ENCODE data around the gene C11orf21. TPM values are rescaled to one million over a fixed set of nuclear protein-coding genes. Genes with fewer than 3 reads are reported as not detected.
A peak's percentile ranks its signal among the peaks of the same experiment; 100 is the strongest.
"Not testable (repeated sequence)": the region's sequence is repeated elsewhere in the genome, so short reads cannot be mapped to it uniquely, and the experiment has no call there.

C11orf21 gene
- total RNA-seq, 2 donors from 2014 or later, result 13.6 to 16.6 TPM

- ATAC-seq (replicated peaks in 1 of 2) (no peak), DNase-seq (no peak)
- Mint-ChIP-seq H3K9me3 (no peaks in the 10 kb centered on the region), H3K36me3 (ENCODE audit: insufficient read depth in 2 of 2) (no peaks in the 10 kb centered on the region), H3K27ac (no peak overlapping the region), H3K27me3 (ENCODE audit: low read depth) (no peaks in the 10 kb centered on the region), H3K4me1 (ENCODE audit: low read depth) (peaks cover 16% of the 10 kb centered on the region), H3K4me3 (no peak overlapping the region)
These were observed 7.5 kb downstream of the C11orf21 start for GRCh38 chr11:2293984-2294925.

- peaks cover 15% of the 10 kb centered on the region for H3K4me1 Mint-ChIP-seq (ENCODE audit: low read depth)
- H3K36me3 Mint-ChIP-seq (ENCODE audit: insufficient read depth in 2 of 2), result no peaks in the 10 kb centered on the region
- H3K4me3 Mint-ChIP-seq, result no peak overlapping the region
- DNase-seq, result no peak
- ATAC-seq (replicated peaks in 1 of 2), result no peak
- H3K27ac Mint-ChIP-seq, result no peak overlapping the region
- H3K27me3 Mint-ChIP-seq (ENCODE audit: low read depth), result no peaks in the 10 kb centered on the region
- H3K9me3 Mint-ChIP-seq, result no peaks in the 10 kb centered on the region
These were observed 8.2 kb downstream of the C11orf21 start for GRCh38 chr11:2293531-2293971.

DNA sequence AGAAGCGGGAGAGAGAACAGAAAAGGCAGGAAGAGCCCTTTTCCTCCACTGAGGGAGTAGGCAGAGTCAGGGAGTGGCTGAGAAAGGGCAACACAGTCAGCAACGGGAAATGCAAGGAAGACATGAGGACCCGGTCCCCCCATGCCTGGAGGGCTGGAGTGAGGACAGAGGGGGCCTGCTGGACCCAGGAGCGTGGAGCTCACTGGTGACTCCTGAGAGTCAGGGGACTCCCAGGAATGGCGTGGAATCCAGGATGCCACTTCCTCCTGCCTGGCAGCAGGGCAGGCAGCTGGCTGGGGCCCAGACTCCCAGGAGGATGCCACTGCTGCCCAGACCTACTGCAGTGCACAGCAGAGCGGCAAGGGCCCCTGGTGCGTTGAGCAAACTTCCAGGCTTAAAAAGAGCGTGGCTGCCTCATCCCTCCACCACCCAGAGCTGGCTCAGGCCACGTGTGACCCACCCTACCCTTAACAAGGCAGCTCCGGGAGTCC is 11.3 kb downstream of the C11orf21 start:
- no peak for DNase-seq
- no peak overlapping the region for H3K27ac Mint-ChIP-seq

DNA sequence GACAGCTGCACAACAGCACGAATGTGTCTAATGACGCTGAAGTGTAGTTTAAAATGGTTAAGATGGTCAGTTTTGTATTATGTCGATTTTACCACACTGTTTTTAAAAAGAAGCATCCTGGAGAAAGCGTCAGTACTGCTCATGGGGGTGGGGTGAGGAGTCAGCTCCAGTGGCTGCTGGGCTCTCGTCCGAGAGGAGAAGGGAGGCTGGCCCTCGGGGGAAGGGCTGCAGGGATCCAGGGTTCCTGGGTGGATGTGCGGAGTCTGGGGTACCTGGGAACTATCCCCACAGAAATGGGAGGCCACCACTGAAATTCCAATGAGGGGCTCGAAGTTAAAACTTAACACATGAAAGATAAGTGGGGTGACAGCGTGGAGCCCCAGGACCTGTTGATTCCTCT is 11.9 kb downstream of the C11orf21 start:
- H3K4me3 Mint-ChIP-seq, result no peak overlapping the region
- no peaks in the 10 kb centered on the region for H3K9me3 Mint-ChIP-seq
- H3K4me1 Mint-ChIP-seq (ENCODE audit: low read depth), result peaks cover 20% of the 10 kb centered on the region
- ATAC-seq (replicated peaks in 1 of 2), result no peak
- no peaks in the 10 kb centered on the region for H3K27me3 Mint-ChIP-seq (ENCODE audit: low read depth)
- no peak for DNase-seq
- H3K27ac Mint-ChIP-seq, result no peak overlapping the region
- H3K36me3 Mint-ChIP-seq (ENCODE audit: insufficient read depth in 2 of 2), result no peaks in the 10 kb centered on the region

More for the DNA sequence above, 11.3 kb downstream of the C11orf21 start:
- Mint-ChIP-seq H3K4me1 (ENCODE audit: low read depth) (peaks cover 25% of the 10 kb centered on the region), H3K36me3 (ENCODE audit: insufficient read depth in 2 of 2) (no peaks in the 10 kb centered on the region), H3K27me3 (ENCODE audit: low read depth) (no peaks in the 10 kb centered on the region), H3K9me3 (no peaks in the 10 kb centered on the region), H3K4me3 (no peak overlapping the region)
- no peak for ATAC-seq (replicated peaks in 1 of 2)

- no peak for ATAC-seq (replicated peaks in 1 of 2)
- Mint-ChIP-seq H3K36me3 (ENCODE audit: insufficient read depth in 2 of 2) (no peaks in the 10 kb centered on the region), H3K27me3 (ENCODE audit: low read depth) (no peaks in the 10 kb centered on the region), H3K4me3 (no peak overlapping the region), H3K27ac (no peak overlapping the region), H3K9me3 (no peaks in the 10 kb centered on the region), H3K4me1 (ENCODE audit: low read depth) (peaks cover 15% of the 10 kb centered on the region)
- DNase-seq, result no peak
These were observed 12.4 kb downstream of the C11orf21 start for GRCh38 chr11:2289350-2289749.

GRCh38 chr11:2287091-2287490 is 14.6 kb downstream of the C11orf21 start:
- Mint-ChIP-seq H3K27ac (peak overlapping the region; percentile 35), H3K4me3 (peak overlapping the region in 1 of 2 donors; percentile 43), H3K27me3 (ENCODE audit: low read depth) (no peaks in the 10 kb centered on the region), H3K36me3 (ENCODE audit: insufficient read depth in 2 of 2) (no peaks in the 10 kb centered on the region), H3K4me1 (ENCODE audit: low read depth) (peaks cover 10% of the 10 kb centered on the region), H3K9me3 (peaks cover 1 to 2% of the 10 kb centered on the region in 2 donors)
- DNase-seq, result no peak
- peak in 1 of 2 donors; percentile 41 for ATAC-seq (replicated peaks in 1 of 2)

GRCh38 chr11:2286350-2286749 is 15.4 kb downstream of the C11orf21 start:
- not testable (repeated sequence) for DNase-seq; ATAC-seq (replicated peaks in 1 of 2); H3K36me3 Mint-ChIP-seq (ENCODE audit: insufficient read depth in 2 of 2); H3K27me3 Mint-ChIP-seq (ENCODE audit: low read depth); H3K4me3 Mint-ChIP-seq; H3K27ac Mint-ChIP-seq; H3K9me3 Mint-ChIP-seq
- peaks cover 10% of the 10 kb centered on the region for H3K4me1 Mint-ChIP-seq (ENCODE audit: low read depth)

GRCh38 chr11:2280208-2280607 is 21.5 kb downstream of the C11orf21 start:
- peaks cover 4 to 5% of the 10 kb centered on the region in 2 donors for H3K36me3 Mint-ChIP-seq (ENCODE audit: insufficient read depth in 2 of 2)
- no peak overlapping the region for H3K27ac Mint-ChIP-seq
- peaks cover 10% of the 10 kb centered on the region for H3K27me3 Mint-ChIP-seq (ENCODE audit: low read depth)
- peaks cover 6 to 8% of the 10 kb centered on the region in 2 donors for H3K9me3 Mint-ChIP-seq
- no peak overlapping the region for H3K4me3 Mint-ChIP-seq
- DNase-seq, result no peak
- ATAC-seq (replicated peaks in 1 of 2), result no peak
- no peaks in the 10 kb centered on the region for H3K4me1 Mint-ChIP-seq (ENCODE audit: low read depth)

DNA sequence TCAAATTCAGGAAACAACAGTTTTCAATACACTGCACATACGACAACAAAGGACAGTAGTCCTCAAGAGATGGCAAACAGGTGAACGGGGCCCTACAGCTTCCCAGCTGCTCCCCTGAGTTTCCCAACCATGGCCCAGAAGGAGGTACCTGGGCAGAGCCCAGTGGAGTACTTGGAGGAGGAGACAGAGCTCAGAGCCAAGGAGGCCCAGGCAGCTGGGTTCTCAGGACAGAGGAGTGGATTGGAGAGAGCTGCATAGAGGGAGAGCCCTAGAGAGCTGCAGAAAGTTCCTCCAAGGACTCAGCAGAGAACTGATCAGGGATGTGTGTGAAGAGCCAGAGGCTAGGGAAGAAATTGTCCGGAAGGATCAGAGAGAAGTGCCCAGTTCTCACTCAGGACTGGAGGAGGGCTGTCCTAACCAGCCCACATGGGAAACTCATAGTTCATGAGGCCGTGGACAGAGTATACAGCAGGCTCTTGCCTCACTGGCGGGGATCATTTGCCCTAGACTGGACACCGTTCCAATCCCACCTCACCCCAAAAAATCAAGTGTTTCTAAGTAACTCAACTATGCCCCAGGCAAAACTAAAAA is 23.7 kb downstream of the C11orf21 start:
- no peak for DNase-seq
- no peak for ATAC-seq (replicated peaks in 1 of 2)
- no peak overlapping the region for H3K4me3 Mint-ChIP-seq
- no peaks in the 10 kb centered on the region for H3K4me1 Mint-ChIP-seq (ENCODE audit: low read depth)
- no peak overlapping the region for H3K27ac Mint-ChIP-seq
- H3K36me3 Mint-ChIP-seq (ENCODE audit: insufficient read depth in 2 of 2), result peaks cover 4 to 5% of the 10 kb centered on the region in 2 donors
- peaks cover 15% of the 10 kb centered on the region for H3K27me3 Mint-ChIP-seq (ENCODE audit: low read depth)
- H3K9me3 Mint-ChIP-seq, result peaks cover 6 to 7% of the 10 kb centered on the region in 2 donors

- Mint-ChIP-seq H3K4me3 (no peak overlapping the region), H3K4me1 (ENCODE audit: low read depth) (no peaks in the 10 kb centered on the region), H3K27me3 (ENCODE audit: low read depth) (peaks cover 23% of the 10 kb centered on the region), H3K9me3 (peaks cover 4 to 7% of the 10 kb centered on the region in 2 donors), H3K27ac (no peak overlapping the region), H3K36me3 (ENCODE audit: insufficient read depth in 2 of 2) (peaks cover 4 to 5% of the 10 kb centered on the region in 2 donors)
- no peak for DNase-seq
- ATAC-seq (replicated peaks in 1 of 2), result no peak
These were observed 24.7 kb downstream of the C11orf21 start for GRCh38 chr11:2277008-2277346.

DNA sequence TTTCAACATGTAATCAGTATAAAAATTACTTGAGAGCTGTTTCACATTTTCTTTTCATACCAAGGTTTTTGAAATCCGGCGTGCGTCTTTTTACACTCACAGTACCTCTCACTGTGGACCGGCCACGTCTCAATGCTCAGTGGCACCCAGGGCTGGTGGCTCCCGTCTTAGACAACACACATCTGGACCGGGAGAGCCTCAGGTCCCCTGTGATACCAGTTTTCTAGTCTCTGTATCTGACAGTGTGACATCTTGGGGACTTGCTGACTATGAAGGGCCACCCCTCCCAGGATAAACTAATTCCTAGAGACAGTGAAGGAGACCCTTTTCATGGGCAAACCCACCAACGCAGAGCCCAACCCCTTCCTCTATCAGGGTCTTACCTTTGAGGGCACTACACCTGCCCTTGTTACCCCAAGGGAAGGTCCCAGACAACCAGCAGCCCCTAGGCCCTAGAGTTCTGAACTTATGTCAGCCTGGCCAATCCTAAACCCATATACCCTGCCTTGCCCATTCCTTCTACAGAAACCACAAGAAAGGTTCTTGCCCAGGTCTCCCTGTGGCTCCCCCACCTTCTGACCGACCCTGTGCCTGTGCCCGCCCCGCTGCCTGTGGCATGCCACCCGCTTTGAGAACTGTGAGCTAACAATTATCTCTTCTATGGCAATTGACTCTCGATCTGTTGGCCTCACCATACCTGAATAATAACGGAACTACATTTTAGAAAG is 25.3 kb downstream of the C11orf21 start:
- Mint-ChIP-seq H3K27ac (no peak overlapping the region), H3K27me3 (ENCODE audit: low read depth) (peaks cover 28% of the 10 kb centered on the region), H3K4me1 (ENCODE audit: low read depth) (no peaks in the 10 kb centered on the region), H3K9me3 (peaks cover 4 to 6% of the 10 kb centered on the region in 2 donors), H3K4me3 (no peak overlapping the region), H3K36me3 (ENCODE audit: insufficient read depth in 2 of 2) (peaks cover 4 to 5% of the 10 kb centered on the region in 2 donors)
- DNase-seq (no peak), ATAC-seq (replicated peaks in 1 of 2) (no peak)

DNA sequence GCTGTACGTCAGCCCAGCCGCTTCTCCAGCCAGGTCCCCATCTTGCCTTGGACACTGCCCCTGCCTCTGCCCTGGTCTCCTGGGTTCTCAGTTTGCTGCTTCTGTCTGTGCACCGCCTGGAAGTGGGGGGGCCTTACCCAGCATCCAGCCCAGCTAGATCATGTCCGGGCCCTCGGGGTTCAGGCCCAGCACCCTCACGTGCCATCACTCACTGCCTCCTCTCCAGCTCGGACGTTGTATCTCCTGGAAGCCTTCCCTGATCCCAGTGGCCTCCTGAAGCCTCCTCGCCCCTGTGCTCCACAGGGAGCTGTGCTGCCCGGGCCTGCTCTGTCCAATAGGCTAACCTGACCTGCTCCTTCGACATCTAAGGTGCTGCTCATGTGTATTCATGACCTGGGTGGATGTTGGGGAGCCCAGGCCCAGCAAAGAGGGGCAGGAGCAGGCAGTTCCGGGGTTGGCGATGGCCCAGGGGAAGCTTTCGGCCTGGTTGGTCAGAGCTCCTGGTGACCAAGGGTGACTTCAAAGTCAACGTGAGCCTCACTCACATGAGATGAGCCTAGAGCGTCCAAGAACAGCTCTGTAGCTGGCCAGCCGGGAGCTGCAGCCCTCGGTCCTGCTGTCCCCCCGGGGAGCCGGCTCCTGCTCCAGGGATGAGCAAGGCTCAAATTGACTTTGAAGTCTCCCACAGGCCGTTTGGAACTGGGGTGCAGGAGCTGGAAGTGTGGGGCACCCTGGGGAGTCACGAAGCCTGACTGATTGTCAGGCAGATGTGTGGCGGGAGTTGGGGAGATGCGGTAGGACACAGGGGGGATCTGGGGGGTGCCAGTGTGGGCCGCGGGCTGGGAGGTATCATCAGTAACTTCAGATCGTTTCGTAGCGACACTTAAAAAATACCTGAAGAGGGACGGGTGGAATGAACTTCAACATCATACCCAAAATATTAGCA is 26.1 kb downstream of the C11orf21 start:
- no peaks in the 10 kb centered on the region for H3K4me1 Mint-ChIP-seq (ENCODE audit: low read depth)
- H3K27me3 Mint-ChIP-seq (ENCODE audit: low read depth), result peaks cover 30% of the 10 kb centered on the region
- ATAC-seq (replicated peaks in 1 of 2) (no peak), DNase-seq (no peak)
- peaks cover 4% of the 10 kb centered on the region in 2 donors for H3K9me3 Mint-ChIP-seq
- H3K4me3 Mint-ChIP-seq, result no peak overlapping the region
- H3K27ac Mint-ChIP-seq, result no peak overlapping the region
- peaks cover 4 to 5% of the 10 kb centered on the region in 2 donors for H3K36me3 Mint-ChIP-seq (ENCODE audit: insufficient read depth in 2 of 2)

Data from activated T-cell treated with anti-CD3 and anti-CD28 coated beads, Interleukin-2, amount 50 U/mL, for 72 hours (primary cell).